Uterus (tissue), 4 donors: ENCODE measurements around the gene MAGI2. TPM values are rescaled to one million over a fixed set of nuclear protein-coding genes. Genes with fewer than 3 reads are reported as not detected.

Experiments used
- DNase-seq, 2 donors: peaks; one replicate each; pipeline ENCODE4 v3.0.0-alpha.2; 2019 to 2020
- H3K27ac ChIP-seq, 2 donors: fragments of 200-600 bp; sonication (generic); 1 replicate in 1 of 2; 2 replicates in 1 of 2; pipeline ENCODE4 v1.5.1; 2016 to 2018
- H3K27me3 ChIP-seq, 2 donors: fragments of 200-600 bp; sonication (generic); one replicate each; pipeline ENCODE4 v1.5.1; 2018 to 2019; ENCODE audit warnings: control low read depth in 1 of 2
- H3K36me3 ChIP-seq, 2 donors: fragments of 200-600 bp; sonication (generic); one replicate each; pipeline ENCODE4 v1.5.1; 2019; ENCODE audit warnings: control low read depth in 1 of 2
- H3K4me1 ChIP-seq, 2 donors: fragments of 200-600 bp; sonication (generic); one replicate each; pipeline ENCODE4 v1.5.1; 2018 to 2019; ENCODE audit warnings: control low read depth in 1 of 2
- H3K4me3 ChIP-seq, 2 donors: fragments of 200-600 bp; sonication (generic); 1 replicate in 1 of 2; 2 replicates in 1 of 2; pipeline ENCODE4 v1.5.1; 2018 to 2019; ENCODE audit warnings: mild to moderate bottlenecking in 1 of 2
- H3K9me3 ChIP-seq, 2 donors: fragments of 200-600 bp; sonication (generic); one replicate each; pipeline ENCODE4 v1.5.1; 2019; ENCODE audit warnings: control low read depth in 1 of 2
- POLR2A ChIP-seq, 2 donors: fragments of 450-650 bp; IDR thresholded peaks; one replicate each; pipeline ENCODE4 v1.6.1; 2016; ENCODE audit warnings: antibody characterized with exemption in 2 of 2, mild to moderate bottlenecking in 1 of 2, moderate library complexity in 1 of 2
- intact Hi-C: fragments of 100-400 bp; cut with DNase I; formaldehyde crosslinking; loops from one replicate; pipeline ENCODE4 v1.15.1; 2023; ENCODE audit warnings: low total_unique reads
- total RNA-seq, 4 donors: library from RNA; depleted of rRNA in 3 of 4; stranded (reverse); fragments of >200 nt in 3 of 4; gene quantifications; one replicate each; pipeline versions ENCODE4 v1.1.0 to v1.2.4, GENCODE V29; 2014 to 2023
- TF ChIP-seq, protein P1 (sequence below), 4 experiments: fragments of 200-600 bp in 2 of 4; fragments of 450-650 bp in 2 of 4; sonication (generic) in 2 of 4; IDR thresholded peaks; one replicate each; pipeline ENCODE4 v1.5.1; 2016 to 2019; ENCODE audit warnings: antibody characterized with exemption in 4 of 4, mild to moderate bottlenecking in 2 of 4, moderate library complexity in 1 of 4
- donor health status: DM: yes; HTN: yes; CAD: no.

The MAGI2 gene
- total RNA-seq, 4 donors from 2014 or later = 5.3 to 23.2 (median 13.8) TPM

DNA sequence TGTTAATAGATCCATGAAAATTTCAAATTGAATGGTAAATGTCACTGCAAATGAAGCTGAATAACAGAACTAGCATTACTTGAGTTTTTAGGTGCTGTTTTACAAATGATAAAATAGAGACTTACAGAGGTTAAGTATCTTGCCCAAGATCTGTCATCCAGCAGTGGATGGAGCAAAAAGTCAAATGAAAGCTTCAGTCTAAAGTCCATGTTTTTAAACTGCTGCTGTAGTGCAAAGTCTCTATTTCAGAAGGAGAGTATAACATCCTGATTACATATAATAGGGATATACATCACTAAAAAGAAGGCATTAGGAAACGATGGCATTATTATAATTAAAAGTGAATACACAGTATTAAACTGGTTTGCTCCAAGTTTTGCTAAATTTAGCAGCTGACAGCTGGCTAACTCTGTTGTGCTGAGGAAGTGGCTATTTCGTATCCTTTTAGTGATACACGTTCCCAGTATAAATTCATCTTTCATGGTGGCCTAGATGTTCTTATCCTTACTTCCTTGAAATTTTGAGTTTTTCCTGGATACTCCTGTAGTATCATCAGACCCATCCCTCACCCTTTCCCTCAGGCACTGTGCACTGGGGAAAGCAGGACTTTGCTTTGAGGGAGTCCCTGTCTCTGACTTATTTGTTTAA, 603.2 kb downstream of the MAGI2 start:
- no peaks in the 10 kb centered on the region for H3K4me1 ChIP-seq
- intact Hi-C loops = no loop called here
- H3K36me3 ChIP-seq = no peaks in the 10 kb centered on the region
- no peaks in the 10 kb centered on the region for H3K9me3 ChIP-seq
- no peak for TF ChIP-seq POLR2A (IDR thresholded peaks at IDR 0.05)
- TF ChIP-seq, protein P1, sequence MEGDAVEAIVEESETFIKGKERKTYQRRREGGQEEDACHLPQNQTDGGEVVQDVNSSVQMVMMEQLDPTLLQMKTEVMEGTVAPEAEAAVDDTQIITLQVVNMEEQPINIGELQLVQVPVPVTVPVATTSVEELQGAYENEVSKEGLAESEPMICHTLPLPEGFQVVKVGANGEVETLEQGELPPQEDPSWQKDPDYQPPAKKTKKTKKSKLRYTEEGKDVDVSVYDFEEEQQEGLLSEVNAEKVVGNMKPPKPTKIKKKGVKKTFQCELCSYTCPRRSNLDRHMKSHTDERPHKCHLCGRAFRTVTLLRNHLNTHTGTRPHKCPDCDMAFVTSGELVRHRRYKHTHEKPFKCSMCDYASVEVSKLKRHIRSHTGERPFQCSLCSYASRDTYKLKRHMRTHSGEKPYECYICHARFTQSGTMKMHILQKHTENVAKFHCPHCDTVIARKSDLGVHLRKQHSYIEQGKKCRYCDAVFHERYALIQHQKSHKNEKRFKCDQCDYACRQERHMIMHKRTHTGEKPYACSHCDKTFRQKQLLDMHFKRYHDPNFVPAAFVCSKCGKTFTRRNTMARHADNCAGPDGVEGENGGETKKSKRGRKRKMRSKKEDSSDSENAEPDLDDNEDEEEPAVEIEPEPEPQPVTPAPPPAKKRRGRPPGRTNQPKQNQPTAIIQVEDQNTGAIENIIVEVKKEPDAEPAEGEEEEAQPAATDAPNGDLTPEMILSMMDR (IDR thresholded peaks at IDR 0.05) = no peak
- no peak for DNase-seq
- no peaks in the 10 kb centered on the region for H3K27me3 ChIP-seq
- H3K27ac ChIP-seq = no peak overlapping the region
- no peak overlapping the region for H3K4me3 ChIP-seq

DNA sequence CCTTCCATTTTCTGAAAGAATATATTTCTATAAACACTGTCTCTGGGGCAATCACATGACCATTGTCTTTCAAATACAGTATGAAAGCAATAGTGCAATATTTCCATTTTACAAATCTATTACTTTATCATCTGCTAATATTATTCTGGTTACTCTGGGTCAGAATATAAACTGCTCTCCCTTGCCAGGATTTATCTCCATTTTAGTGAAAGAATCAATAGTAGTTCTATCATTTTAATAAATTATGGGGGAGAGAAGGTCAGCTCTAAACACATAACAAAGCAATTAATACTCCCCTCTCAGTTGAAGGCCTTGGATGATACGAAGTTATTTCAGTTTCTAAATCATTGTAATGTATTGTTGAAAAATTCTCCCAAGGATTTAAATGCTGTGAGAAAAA, 608.3 kb downstream of the MAGI2 start:
- Histone ChIP-seq H3K9me3 (no peaks in the 10 kb centered on the region), H3K27me3 (no peaks in the 10 kb centered on the region), H3K27ac (no peak overlapping the region), H3K36me3 (no peaks in the 10 kb centered on the region), H3K4me3 (no peak overlapping the region), H3K4me1 (no peaks in the 10 kb centered on the region)
- no peak for DNase-seq
- intact Hi-C loops = no loop called here
- TF ChIP-seq, protein P1 (IDR thresholded peaks at IDR 0.05) = no peak
- TF ChIP-seq POLR2A (IDR thresholded peaks at IDR 0.05) = no peak

DNA sequence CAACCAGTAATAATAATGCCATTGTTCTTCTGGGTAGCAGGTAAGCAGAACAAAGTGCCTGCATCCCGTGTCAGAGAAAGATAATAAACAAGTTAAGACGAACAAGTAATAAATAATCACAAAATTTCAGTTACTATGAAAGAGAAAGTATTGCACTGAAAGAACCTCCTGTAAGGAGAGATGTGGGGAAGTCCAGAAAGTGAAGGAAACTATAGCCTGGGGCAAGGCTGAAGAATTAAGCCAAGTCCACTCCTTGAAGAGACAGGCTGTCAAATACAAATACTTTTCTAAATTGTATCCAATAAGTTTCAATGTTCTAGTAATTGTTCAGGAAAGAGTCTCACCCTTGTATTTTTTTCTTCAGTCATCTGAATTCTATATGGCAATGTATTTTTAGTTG, 611.4 kb downstream of the MAGI2 start:
- no peak for DNase-seq
- Histone ChIP-seq H3K27me3 (no peaks in the 10 kb centered on the region), H3K36me3 (no peaks in the 10 kb centered on the region), H3K9me3 (no peaks in the 10 kb centered on the region), H3K4me1 (no peaks in the 10 kb centered on the region), H3K27ac (no peak overlapping the region), H3K4me3 (no peak overlapping the region)
- intact Hi-C loops = no loop called here
- TF ChIP-seq POLR2A (IDR thresholded peaks at IDR 0.05) = no peak
- TF ChIP-seq, protein P1 (IDR thresholded peaks at IDR 0.05) = no peak

DNA sequence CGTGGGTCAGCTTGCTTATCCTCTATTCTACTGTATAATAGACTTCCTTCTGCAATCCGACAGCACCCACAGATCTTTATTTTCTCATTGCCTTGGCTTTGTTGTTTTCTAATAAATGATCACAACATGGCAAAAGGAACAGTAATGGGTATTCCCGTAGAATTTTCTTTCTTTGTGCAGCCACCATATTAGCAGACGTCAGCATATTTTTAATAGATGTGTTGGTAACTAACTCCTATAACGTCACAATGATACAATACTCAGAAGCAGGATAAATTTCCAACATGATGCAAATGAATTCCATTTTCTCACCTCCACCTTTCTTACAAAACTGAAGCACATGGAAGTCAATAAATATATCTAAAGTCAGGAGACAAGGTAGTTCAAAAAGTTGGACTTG, 617.6 kb downstream of the MAGI2 start:
- Histone ChIP-seq H3K4me1 (no peaks in the 10 kb centered on the region), H3K4me3 (no peak overlapping the region), H3K36me3 (no peaks in the 10 kb centered on the region), H3K27ac (no peak overlapping the region), H3K9me3 (no peaks in the 10 kb centered on the region), H3K27me3 (no peaks in the 10 kb centered on the region)
- no peak for DNase-seq
- intact Hi-C loops = no loop called here
- TF ChIP-seq, protein P1 (IDR thresholded peaks at IDR 0.05) = no peak
- no peak for TF ChIP-seq POLR2A (IDR thresholded peaks at IDR 0.05)

- no peak for DNase-seq
- Histone ChIP-seq H3K9me3 (no peaks in the 10 kb centered on the region), H3K36me3 (no peaks in the 10 kb centered on the region)
Observed at GRCh38 chr7:78828317-78828716, 625.1 kb downstream of the MAGI2 start.

More at GRCh38 chr7:78828317-78828716, 625.1 kb downstream of the MAGI2 start:
- no peaks in the 10 kb centered on the region for H3K27me3 ChIP-seq
- H3K4me3 ChIP-seq = no peak overlapping the region
- no peak overlapping the region for H3K27ac ChIP-seq
- no peaks in the 10 kb centered on the region for H3K4me1 ChIP-seq
- TF ChIP-seq, protein P1 (IDR thresholded peaks at IDR 0.05) = no peak
- no peak for TF ChIP-seq POLR2A (IDR thresholded peaks at IDR 0.05)
- intact Hi-C loops = no loop called here
